Stimulated activated naive CD4-positive, alpha-beta T cell (primary cell): ENCODE data around the gene TXNDC11.

Source experiments
- DNase-seq, 6 experiments: peaks; one replicate each; lab custom pipeline; 2025; lab: John Stamatoyannopoulos, UW

TXNDC11 gene

DNA sequence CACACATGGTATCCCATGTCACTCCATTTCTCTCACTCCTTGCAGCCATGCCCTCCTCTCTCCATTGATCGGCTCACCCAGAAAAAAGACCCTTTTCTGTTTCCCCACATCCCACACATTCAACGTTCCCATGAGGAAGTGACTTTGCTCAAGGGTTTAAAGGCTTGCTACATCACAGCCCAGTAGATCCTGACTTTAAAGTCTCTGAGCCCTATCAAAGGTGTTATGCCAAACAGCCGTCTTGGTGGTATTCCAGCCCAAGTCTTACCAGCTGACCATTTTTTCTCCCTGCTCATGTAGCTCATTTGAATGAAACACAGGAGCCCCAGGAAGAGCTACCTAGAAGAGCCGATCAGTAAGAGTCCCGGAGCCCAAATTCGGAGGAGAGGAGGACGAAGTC lies 7.4 kb upstream of the TXNDC11 start:
- DNase-seq, result no peak

- DNase-seq, result no peak
Observed at GRCh38 chr16:11748404-11749254, 6.0 kb upstream of the TXNDC11 start.

- DNase-seq, result no peak
Observed at GRCh38 chr16:11747949-11748403, 5.3 kb upstream of the TXNDC11 start.

- DNase-seq, result no peak
Observed at GRCh38 chr16:11744075-11744470, 1.4 kb upstream of the TXNDC11 start.

GRCh38 chr16:11743308-11744074 lies 834 bp upstream of the TXNDC11 start:
- peak in 2 of 6 experiments; percentile 19 to 46 for DNase-seq

DNA sequence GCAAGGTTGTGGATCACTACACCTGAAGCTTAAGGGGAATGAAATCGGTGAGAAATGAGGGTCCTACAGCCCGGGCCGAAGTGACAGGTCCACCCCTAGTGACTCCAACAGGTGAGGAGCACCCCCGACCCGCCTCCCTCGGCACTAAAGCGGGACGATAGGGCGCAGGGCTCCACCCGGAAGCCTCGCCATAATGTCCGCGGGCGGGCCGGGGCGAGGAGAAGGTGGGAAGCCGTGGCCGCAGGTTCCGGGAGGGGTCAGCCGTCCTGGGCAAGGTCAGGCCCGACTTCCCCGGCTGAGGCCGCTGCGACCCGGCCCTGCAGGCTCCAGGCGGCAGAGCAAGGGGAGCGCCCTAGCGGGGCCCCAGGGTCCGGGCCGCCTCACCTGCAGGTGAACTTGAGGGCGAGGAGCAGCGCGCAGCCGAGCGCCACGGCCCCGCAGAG lies 543 bp downstream of the TXNDC11 start:
- peak in 4 of 6 experiments; percentile 27 to 61 (median 52) for DNase-seq

DNA sequence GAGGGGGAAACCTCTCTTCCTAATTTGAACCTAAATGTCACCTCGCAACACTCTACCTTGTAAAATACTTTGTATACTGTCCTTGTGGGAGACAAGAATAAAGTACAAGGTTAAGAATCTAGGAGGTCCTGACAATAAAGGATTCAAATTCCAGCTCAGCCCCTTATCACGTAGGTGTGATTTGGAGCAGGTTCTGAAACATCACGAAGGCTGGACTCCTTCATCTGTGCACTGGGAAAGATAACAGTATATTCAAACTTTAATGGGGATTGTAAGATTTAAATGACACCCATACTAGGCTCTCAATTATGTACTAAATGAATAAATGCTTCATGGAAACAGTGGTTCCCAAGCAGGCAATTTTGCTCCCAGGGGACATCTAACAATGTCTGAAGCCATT lies 2.1 kb downstream of the TXNDC11 start:
- DNase-seq, result no peak

DNA sequence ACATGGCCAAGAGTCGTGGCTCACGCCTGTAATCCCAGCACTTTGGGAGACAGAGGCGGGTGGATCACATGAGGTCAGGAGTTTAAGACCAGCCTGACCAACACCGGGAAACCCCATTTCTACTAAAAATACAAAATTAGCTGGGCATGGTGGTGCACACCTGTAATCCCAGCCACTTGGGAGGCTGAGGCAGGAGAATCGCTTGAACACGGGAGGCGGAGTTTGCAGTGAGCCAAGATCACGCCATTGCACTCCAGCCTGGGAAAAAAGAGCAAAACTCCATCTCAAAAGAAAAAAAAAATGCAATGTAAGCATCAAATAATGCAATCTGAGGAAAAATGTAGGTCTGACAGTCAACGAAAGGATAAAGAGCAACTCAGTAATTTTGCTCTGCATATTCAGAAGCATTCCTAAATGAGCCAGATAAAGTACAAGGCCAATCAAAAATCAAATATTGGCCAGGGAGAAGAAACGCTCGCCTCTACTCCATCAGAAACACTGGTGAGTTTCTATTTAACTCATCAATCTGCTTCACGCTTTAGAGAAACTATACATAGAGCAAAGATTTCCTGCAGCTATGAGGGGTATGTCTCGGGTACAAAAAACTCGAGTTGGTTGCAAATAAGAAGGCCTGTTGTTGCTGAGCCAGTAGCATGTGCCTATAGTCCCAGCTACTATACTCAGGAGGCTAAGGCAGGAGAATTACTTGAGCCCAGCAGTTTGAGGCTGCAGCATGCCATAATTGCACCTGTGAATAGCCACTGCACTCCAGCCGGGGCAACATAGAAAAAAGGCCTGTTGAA lies 3.7 kb downstream of the TXNDC11 start:
- DNase-seq, result no peak

DNA sequence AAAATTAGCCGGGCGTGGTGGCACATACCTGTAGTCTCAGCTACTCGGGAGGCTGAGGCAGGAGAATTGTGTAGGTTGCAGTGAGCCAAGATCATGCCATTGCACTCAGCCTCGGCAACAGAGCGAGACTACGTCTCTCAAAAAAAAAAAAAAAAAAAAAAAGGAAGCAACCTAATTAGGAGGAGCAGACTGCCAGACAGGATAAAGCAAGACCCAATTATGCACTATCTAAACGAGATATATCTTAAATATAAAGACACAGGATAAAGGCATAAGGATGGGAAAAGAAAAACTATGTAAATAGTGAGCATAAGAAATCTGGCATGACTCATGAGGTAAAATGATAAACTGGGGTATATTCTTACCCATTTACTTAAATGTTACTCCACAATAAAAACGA lies 4.9 kb downstream of the TXNDC11 start:
- DNase-seq, result no peak

GRCh38 chr16:11736903-11737302 lies 5.8 kb downstream of the TXNDC11 start:
- no peak for DNase-seq

DNA sequence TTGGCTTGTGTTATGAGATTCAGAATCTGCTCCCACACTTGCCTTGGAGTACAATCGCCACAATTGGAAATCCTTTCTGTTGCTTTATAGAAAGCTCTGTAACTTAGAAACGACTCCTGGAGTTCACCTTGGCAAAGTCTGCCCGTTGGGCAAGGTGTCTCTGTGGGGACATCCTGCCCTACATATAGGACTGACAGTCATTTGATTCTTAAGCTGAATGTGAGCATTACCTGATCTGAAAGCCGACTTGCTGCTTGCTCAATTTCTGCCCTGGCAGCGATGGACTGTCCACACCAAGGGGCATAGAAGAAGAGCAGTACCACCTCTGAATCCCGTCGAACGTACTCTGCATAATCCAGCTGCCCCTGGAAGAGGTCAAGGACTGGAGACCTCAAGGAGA lies 6.9 kb downstream of the TXNDC11 start:
- DNase-seq, result no peak

DNA sequence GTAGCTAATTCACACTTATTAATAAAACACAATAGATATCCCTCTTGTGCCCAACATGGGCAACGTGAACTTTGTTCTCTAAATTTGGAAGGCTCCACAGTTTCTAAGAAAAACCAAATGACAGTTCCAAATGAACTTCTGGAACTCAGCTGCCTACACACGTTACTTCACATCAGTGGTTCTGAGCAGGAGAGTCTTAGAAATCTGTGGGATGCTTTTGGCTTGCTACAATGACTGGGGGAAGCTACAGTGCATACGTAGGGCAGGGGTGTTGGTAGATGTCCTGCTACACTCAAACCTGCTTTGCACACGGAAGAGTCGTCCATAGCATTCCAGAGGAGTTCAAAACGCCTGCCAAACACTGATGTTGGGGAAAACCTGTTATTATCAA lies 8.0 kb downstream of the TXNDC11 start:
- DNase-seq, result no peak

- DNase-seq, result no peak
Observed at GRCh38 chr16:11734025-11734652, 8.5 kb downstream of the TXNDC11 start.

- no peak for DNase-seq
Observed at GRCh38 chr16:11731222-11731621, 11.4 kb downstream of the TXNDC11 start.

DNA sequence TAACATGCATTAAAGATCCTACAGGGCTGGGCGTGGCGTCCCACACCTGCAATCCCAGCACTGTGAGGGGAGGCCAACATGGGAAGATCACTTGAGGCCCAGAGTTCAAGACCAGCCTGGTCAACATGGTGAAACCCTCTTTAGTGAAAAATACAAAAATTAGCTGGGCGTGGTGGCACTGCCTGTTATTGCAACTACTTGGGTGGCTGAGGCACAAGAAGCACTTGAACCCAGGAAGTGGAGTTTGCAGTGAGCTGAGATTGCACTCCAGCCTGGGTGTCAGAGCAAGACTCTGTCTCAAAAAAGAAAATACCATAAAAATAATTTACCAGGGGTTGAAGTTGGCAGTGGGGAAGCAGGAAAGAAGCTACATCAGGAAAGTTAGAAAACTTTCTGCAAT lies 12.9 kb downstream of the TXNDC11 start:
- no peak for DNase-seq

GRCh38 chr16:11727796-11728543 lies 14.7 kb downstream of the TXNDC11 start:
- no peak for DNase-seq

DNA sequence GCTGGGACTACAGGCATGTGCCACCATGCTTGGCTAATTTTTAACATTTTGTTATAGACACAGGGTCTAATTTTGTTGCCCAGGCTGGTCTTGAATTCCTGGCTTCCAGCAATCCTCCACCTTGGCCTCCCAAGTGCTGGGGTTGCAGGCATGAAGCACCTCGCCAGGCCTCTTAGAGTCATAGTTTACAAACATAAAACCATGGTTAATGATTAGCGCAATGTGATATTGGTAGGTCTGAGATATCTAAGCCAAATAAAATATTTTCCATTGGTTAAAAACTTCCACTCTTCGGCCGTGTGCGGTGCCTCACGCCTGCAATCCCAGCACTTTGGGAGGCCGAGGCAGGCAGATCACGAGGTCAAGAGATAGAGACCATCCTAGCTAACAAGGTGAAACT lies 16.6 kb downstream of the TXNDC11 start:
- no peak for DNase-seq

- no peak for DNase-seq
Observed at GRCh38 chr16:11725457-11725856, 17.2 kb downstream of the TXNDC11 start.

DNA sequence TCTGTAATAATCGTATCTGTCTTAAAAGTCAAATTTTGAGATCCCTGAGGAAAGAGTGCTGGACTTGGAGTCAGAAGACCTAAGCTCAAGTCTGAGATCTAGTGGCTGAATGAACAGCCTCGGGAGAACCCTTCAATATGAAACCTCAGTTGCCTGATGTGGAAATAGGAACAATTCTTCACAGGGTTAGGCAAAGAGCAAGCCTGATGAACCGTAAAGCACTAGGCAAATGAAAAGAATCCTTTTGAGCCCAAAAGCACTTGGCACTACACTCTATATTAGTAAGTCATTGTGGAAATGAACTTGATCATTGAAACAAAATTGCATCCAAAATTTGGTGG lies 20.2 kb downstream of the TXNDC11 start:
- DNase-seq, result no peak

- no peak for DNase-seq
Observed at GRCh38 chr16:11721781-11722467, 20.7 kb downstream of the TXNDC11 start.

- DNase-seq, result no peak
Observed at GRCh38 chr16:11719762-11720161, 22.9 kb downstream of the TXNDC11 start.
